NCI-H2029 treated with DMSO at 0.1 percent for 48 hours (cell line): ENCODE results near the gene NHSL2.

ENCODE experiments used
- DNase-seq: peaks from one replicate; lab custom pipeline; 2025; lab: John Stamatoyannopoulos, UW

Gene NHSL2

DNA sequence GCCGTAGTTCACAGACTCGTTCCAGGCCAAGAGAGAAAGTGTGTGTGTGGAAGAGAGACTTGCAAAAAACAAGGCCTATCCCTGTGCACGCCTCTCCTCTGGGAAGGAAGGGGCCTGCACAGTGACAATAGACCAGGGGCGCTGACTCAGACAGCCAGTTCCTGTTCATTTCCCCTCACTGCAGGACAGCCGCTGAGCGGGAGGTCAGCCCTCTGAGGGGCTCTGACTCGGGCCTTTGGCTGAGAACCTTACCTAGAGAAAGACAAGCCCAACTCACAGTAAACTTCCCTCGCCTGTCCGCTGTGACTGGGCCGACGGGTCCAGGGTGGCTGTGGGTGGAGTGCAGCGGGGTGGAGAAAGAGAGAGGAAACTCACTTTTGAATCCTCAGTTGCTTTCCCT lies 169.0 kb downstream of the NHSL2 start:
- DNase-seq, result no peak

DNA sequence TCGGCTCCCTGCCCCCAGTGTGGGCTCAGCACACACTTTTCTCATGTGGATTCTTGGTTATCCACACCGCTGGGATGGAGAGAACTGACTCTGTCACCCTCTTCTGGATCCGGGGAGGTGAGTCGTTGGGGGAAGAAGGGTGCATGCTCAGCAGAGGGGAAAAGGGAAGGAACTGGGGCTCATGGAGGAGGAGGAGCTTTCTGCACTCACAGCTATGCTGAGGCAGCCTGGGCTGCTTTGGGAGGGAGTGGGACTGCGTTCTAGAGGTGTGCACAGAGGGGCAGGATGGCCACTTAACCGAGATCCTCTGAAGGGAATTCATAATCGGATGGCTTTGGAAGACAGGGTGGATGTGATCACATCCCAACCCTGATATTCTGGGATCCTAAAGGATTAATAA lies 169.5 kb downstream of the NHSL2 start:
- no peak for DNase-seq

DNA sequence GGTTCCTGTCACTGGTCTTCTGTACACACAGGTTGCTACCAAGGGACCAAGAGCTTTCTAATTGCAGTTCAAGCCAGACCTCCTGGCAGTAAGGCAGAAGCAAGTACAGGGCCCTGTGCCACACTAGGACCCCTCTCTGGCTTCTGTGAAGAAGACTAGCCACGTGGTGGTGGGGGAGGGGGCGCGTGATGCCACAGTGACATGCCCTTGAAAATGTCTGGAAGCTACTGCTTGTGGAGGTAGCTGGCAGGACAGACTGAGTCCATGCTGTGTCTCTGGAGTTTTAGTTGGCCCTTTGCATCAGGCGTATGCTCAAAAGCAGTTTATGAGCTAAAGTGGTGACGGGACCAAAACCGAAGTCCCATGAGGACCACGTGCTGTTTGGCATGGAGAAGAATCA lies 170.2 kb downstream of the NHSL2 start:
- DNase-seq, result no peak

DNA sequence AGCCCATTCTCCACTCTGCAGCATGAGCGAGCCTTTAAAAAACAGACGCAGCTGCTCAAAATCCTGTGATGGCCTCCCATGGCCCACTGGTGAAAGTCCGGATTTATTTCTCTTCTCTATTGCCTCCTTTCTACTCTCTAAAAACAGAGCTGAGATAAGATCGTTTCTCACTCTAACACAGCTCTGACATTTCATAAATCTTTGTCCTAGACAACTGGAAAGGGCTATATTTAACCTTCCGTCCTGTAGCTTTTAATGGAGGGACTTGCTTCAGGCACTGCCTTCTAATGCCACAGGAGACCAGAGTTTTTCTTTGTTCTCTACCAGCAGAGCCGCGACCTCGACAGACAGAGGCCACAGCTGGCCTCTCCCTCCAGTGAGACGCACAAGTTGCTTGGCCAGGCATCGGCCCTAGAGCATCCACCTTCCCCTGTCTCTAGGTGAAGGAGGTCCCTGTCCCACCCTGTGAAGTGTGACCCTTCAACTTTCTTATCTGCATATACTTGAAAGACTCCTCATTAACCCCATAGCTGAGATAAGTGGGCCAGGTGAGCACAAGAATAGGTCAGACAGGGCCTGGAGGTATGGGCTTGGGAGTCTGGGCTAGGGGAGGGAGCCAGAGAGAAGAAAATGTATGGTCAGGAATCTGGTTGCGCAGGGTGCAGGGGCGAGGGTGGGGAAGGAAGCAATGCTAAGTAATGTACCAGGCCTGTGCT lies 171.1 kb downstream of the NHSL2 start:
- DNase-seq, result no peak

DNA sequence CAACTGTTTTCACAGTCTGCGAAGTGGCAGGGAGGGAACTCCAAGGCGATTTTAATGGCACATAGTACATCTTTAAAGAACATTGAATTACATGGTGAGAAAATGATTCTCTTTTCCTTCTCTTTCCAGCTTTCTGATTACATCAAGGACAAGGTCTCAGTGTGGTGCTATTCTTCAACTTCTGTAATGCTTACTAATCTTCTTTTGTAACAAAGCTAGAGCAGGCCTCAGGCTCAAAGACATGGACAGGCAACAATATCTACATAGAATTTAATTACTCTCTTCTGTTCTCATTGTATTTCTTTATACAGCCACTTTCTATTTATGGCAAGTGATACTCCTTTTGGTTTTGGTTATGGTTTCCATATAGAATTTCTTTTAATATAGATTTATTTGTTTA lies 172.6 kb downstream of the NHSL2 start:
- no peak for DNase-seq

DNA sequence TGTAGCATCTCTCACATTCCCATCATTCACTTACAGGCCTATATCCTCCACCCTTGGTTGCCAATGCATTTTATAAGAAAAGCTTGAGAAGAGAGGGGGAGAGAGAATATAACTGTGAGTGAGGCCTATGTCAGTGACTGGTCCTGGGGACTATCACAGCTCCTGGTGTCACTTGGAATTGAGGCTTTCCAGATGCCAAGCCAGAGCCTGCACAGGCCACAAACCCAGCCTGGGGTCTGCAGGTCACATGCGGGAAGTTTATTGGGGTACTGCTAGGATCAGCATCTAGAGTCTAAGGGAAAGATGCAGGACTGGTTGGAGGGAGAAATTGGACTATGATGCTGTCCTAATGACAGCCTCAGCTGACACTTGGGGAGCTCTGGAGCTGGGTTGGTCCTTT lies 173.5 kb downstream of the NHSL2 start:
- no peak for DNase-seq

DNA sequence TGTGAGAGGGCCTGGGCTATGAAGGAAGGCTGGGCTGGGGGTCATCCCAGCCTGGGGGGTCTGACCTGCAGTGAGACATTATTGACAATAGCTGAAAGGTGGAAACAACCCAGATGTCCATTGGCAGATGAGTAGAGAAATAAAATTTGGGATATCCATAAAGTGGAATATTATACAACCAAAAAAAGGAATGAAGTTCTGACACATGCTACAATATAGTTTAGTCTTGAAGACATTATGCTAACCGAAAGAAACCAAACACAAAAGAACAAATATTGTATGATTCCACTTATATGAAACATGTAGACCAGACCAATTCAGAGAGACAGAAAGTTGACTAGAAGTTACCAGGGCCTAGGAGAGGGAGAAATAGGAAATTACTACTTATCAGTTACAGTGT lies 176.3 kb downstream of the NHSL2 start:
- no peak for DNase-seq

DNA sequence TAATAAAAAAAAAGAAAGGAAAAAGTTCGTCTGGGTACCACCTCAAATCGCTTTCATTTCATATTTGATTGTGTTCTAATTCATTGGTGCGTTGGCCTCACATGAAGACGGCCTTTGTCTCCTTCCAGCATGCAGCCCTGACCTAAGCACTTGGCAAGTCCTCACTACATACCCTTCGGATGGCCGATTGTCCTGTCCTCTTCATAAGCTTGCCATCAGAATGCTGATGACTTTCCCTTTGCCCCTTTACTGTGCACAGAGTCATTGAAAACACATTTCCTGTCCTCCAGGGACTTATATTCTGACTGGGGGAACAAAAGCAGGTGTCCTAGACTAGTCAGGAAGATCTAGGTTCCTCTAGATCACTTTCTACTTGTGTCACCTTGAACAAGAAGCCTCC lies 178.1 kb downstream of the NHSL2 start:
- DNase-seq, result no peak

DNA sequence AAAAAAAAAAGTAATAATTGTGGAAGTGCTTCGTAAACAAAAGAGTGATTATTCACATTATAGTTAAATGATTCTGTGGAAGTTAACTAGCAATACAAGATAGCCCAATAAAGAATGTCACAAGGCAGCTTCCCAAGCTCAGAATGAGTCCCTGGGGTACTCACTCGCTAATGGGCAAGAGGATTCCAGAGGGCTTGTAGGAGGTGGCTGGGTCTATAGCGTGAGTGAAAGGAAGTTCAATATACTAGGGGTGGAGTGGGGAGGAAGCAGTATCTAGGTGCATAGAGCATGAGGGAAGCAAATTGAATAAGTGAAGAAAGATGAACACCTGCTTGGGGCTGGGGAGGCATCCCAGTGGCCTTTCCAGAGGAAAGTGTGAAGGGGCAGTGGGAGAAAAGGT lies 178.6 kb downstream of the NHSL2 start:
- DNase-seq, result no peak

DNA sequence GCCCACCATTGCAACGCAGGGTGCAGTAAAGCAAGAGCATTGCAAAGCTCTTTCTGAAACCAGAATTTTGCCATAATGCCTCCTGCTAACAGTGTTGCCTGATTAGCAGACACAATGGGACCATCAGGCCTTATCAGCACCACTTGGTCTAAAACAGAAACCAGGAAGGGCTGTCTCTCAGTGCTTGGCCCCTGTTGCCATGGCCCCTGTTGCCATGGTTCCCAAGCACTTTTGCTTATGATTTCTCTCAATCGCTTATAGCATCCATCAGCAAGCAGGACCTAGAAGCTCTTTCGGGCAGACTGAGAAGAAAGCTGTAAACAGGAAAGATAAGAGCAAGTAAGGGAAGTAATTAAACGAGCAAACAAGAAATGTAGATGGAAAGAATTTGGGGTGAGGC lies 184.2 kb downstream of the NHSL2 start:
- no peak for DNase-seq

DNA sequence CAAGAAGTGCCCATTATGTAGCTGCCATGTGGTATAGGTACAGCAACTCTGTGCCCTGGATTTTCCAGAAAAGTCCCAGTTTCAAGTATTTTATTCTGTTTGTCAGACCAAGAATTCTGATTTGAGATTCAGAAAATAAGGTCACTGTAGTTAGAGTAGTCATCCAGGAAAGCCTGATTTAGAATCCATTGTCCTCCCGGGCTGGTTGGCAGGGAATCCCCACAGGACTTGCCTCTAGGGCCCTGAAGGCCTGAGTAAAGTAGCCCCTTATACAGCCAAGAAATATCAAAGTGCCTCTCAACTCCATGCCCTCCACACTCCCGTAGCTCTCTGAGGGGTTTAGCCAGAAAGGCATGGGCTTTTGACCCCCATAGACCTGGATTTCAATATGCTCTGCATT lies 184.7 kb downstream of the NHSL2 start:
- no peak for DNase-seq

DNA sequence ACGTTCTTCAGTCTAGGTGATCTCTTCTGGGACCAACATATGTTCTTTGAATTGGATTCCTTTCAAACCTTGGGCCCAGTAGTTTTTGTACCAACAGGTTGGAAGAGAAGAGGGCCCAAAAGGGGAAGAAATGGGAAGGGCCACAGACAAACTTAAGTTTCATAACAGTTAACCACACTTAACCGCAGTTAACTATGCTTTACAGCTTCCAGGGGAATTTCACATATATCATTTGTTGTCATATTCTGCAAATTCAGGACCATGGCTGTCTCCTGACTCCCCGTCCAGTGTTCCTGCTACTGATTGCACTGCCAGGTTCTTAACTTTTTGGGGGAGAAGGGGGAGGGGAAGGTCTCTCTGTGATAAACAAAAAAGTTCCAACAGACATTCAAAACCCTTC lies 186.5 kb downstream of the NHSL2 start:
- DNase-seq, result no peak

DNA sequence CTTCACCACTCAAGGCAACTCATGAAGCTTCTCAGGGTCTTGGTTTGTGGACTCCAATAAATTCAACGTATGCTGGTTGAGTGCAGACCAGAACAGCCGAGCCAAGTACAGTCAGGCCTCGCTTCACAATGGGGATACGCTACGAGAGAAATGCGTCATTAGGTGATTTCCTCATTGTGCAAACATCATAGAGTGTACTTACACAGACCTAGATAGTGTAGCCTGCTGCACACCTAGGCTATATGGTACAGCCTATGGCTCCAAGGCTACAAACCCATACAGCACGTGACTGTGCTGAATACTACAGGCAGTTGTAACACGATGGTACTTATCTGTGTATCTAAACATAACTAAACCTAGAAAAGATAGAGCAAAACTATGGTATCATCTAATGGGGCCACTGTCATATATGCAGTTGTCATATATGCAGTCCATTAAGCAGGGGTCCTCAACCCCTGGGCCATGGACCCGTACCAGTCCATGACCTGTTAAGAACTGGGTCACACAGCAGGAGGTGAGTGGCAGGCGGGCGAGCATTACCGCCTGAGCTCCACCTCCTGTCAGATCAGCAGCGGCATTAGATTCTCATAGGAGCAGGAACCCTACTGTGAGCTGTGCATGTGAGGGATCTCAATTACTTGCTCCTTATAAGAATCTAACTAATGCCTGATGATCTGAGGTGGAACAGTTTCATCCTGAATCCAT lies 189.6 kb downstream of the NHSL2 start:
- no peak for DNase-seq

DNA sequence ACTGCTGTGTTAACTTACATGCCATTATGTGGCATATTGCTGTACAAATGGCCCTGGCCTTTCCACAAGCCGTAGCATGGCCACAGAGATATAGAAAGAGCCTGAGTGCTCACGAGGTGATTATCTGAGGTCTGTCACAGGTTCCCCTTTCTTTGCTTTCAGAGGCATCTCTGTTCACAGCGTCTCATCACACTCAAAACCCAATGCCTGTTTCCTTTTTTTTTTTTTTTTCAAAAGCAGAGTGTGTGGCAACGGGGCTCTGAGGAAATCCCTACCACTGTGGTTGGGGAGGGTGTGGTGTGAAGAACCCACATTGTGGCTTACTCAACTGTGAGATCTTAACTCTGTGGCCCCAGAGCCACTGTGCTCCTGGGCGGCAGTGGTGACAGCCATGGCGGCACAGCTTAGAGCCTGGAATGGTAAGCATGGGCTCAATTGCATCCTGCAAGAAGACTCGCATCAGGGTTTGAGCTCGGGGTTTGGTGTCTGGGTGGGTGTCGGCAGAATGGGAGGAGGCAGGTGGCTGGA lies 190.2 kb downstream of the NHSL2 start:
- no peak for DNase-seq

DNA sequence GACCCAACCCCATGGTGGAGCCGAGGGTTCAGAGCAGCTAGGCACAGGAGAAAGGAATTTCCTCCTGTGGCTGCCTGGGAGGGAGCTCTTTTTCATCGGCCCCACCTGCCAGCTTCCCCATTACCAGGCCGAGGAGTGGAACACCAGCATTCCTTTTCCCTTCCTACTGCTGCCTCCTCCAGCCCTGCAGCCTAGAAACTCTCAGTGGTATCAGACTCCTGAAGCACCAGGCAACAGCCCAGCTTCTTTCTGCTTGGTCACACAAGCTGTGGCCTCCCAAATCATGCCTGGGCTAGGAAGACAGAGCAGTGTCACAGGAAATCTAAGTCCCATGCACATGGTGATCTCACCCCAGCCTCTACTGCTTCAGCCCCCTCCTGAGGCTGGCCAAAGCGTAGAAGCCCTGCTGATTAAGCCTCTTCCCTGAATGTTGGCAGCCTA lies 191.0 kb downstream of the NHSL2 start:
- no peak for DNase-seq

DNA sequence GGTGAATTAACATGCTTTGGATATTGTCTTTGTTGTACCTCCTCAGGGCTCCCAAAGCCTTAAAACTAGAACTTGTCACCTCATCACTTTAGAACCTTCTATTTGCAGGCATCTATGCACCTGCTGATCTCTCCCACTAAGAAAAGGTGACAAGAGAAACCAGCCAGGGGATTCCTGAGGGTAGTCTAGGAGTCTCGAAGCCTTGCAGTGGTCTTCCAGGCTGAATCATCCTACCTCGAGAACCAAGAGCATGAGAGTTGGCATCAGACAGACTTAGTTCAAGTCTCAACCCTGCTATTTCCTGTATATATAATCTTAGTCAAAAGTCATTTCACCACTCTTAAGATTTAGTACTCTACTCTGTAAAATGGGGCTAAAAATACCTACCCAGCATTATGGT lies 191.5 kb downstream of the NHSL2 start:
- DNase-seq, result no peak

DNA sequence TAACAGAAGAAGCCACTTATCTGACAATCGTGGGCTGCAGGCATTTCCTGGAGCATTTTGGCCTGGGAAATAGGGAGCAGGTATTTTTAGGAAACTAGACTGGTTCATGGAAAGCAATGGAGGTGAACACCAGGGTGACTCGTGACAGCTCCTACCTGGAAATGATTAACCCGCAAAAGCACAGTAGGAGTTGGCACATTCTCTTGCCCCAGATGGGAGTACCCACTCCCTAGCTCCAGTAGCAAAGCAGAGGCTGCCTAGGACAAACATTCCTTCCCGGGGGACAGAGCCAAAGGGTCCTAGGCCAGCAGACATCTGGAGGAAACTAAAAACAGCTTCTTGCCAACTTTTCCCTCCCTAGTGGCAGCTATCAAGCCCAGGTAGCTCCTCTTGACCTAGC lies 192.1 kb downstream of the NHSL2 start:
- no peak for DNase-seq

DNA sequence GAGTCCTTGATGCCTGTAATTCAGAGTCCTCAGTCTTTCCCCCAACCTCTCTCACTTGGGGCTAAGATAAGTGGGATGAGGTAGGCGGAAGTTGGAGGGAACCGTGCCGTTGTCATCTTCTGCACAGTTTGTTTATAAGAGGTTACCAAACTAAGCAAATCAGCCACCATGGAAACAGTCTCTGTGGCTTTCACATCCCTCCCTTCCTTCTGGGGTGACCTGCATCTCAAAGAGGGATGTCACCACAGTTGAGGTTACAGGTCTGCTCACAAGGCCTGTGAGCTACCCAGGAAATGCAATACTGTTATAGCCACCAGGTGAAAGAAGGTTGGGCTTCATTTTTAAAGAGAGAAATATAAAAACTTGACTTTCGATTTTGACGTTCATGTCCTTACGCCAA lies 194.8 kb downstream of the NHSL2 start:
- no peak for DNase-seq

DNA sequence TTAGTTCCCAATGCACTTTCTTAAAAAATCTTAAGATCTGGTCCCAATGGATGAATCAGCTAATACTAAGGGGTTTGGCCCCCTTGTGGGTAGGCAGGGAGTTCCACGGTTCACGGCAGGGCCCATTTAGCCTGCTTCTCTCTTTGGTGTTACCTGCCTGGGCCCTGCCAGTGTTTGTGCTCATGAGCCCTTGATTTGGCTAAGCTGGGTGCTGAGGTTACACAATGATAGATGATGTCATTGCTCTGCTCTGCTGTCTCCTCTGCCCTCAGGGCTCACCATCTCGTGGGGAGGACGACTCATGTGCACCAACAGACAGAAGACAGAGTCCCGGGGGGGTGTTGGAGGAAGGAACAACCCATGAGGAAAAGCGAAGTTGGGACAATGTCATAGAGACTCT lies 196.7 kb downstream of the NHSL2 start:
- no peak for DNase-seq

DNA sequence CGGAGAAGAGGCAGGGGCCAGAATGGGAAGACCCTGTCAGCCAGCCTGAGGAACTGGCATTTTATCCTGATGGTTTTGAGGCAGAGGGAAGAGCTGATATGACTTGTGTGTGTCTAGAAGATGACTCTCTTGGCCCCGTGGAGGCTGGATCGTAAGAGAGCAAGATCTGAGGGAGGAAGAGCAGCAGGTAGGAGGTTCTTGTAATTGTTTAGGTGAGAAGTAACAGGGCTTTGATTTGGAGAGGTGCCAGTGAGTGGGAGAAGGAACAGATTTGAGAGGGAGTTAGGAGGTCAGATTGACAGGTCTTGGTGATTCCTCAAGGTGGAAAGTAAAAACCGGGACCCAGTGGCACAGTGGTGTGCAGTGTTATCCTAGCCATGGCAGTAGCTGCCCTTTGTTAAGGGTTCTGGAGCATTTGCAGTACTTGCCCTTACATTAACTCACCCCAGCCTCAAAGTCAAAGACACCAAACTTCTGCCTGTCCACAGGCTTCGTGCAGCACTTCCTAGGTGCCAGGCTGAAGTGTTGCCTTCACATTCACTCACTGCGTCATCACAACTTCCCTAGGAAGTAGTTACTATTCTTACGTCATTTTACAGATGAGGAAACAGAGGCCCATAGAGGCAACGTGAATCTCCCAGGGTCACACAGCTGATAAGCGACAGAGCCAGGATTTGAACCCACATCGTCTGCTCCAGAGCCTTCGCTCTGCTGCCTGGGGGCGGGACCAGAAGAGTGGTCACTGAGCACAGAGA lies 197.4 kb downstream of the NHSL2 start:
- no peak for DNase-seq

DNA sequence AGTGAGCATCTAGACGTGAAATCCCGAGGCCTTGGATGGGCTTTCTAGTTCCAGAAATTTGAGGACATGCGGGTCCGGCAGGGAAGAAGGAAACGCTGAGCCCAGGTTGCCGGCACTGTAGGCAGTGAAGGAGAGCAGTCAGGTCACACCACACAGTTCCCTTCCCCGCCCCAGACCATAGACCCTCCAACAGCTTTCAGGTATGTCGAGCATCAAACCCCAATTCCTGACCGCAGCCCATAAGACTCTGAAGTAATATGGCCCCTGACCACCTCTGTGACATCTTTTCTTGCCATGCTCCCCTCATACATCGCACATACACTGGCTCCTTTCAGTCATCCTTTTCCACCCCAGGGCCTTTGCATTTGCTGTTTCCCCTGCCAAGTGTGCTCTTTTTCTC lies 198.0 kb downstream of the NHSL2 start:
- no peak for DNase-seq

DNA sequence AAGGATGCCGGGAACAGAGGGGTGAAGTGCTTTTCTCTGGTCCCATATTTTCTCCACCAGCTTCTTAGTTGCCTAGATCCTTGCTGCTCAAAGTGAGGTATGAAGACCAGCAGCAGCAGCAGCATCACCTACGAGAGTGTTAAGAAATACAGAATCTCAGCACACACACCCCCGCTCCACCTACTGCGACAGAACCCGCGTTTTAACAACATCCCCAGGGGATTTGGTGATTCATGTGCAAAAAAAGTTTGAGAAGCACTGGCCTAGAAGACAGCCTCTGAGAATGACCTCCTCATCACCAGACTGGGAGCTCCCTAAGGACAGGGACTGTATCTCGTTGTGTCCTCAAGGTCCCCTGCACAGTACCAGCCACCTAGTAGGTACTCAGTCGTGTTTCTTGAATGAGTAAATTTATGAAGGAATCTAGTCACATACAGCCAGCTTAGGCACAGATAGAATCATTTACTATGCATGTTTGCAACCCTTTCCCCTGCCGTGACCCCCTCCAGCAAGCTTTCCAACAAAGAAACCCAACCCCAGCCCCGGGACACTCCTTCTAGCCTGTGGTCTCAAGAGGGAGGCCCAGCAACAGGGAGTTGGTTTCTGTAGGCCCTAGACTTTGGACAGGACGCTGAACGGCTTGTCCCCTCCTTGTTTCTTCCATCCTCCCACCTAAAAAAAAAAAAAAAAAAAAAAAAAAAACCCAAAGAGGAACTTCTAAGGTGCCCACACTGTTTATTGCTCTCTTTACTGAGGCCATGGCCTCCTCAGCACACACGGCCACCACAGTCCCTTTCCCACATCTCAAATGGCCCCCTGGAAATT lies 199.6 kb downstream of the NHSL2 start:
- no peak for DNase-seq
